IPS-15b (cell line): ENCODE results near the gene GRIK4.

ENCODE experiments used
- H3K27me3 ChIP-seq: one replicate; pipeline ENCODE4 v1.6.1; 2013; ENCODE audit warnings: low read length; ENCODE audit not compliant: control insufficient read depth, insufficient read depth
- H3K36me3 ChIP-seq: one replicate; pipeline ENCODE4 v1.6.1; 2013; ENCODE audit warnings: low read length; ENCODE audit not compliant: control insufficient read depth, insufficient read depth
- H3K4me1 ChIP-seq: one replicate; pipeline ENCODE4 v1.6.1; 2013; ENCODE audit warnings: mild to moderate bottlenecking, low read length; ENCODE audit not compliant: control insufficient read depth, insufficient read depth
- H3K4me3 ChIP-seq: one replicate; pipeline ENCODE4 v1.5.1; 2013; ENCODE audit warnings: low read depth, low read length
- H3K9ac ChIP-seq: one replicate; pipeline ENCODE4 v1.6.1; 2013; ENCODE audit warnings: low read depth, mild to moderate bottlenecking, low read length
- H3K9me3 ChIP-seq: one replicate; pipeline ENCODE4 v1.6.1; 2013; ENCODE audit warnings: mild to moderate bottlenecking, low read length; ENCODE audit not compliant: control insufficient read depth, insufficient read depth

Gene GRIK4

GRCh38 chr11:120941000-120941399 lies 429.5 kb downstream of the GRIK4 start:
- Histone ChIP-seq H3K9ac (no peak overlapping the region), H3K4me1 (peaks cover 4% of the 10 kb centered on the region), H3K4me3 (no peak overlapping the region), H3K9me3 (no peaks in the 10 kb centered on the region), H3K27me3 (no peaks in the 10 kb centered on the region), H3K36me3 (no peaks in the 10 kb centered on the region)

- H3K4me3 ChIP-seq = no peak overlapping the region
- no peaks in the 10 kb centered on the region for H3K27me3 ChIP-seq
- H3K9ac ChIP-seq = no peak overlapping the region
- peaks cover 4% of the 10 kb centered on the region for H3K4me1 ChIP-seq
- no peaks in the 10 kb centered on the region for H3K9me3 ChIP-seq
- no peaks in the 10 kb centered on the region for H3K36me3 ChIP-seq
Measured at GRCh38 chr11:120942701-120943100, 431.2 kb downstream of the GRIK4 start.

- Histone ChIP-seq H3K4me3 (no peak overlapping the region), H3K9me3 (no peaks in the 10 kb centered on the region), H3K36me3 (no peaks in the 10 kb centered on the region), H3K4me1 (no peaks in the 10 kb centered on the region), H3K27me3 (no peaks in the 10 kb centered on the region), H3K9ac (no peak overlapping the region)
Measured at GRCh38 chr11:120945042-120945441, 433.5 kb downstream of the GRIK4 start.

GRCh38 chr11:120950880-120951279 lies 439.3 kb downstream of the GRIK4 start:
- Histone ChIP-seq H3K27me3 (no peaks in the 10 kb centered on the region), H3K4me1 (peaks cover 9% of the 10 kb centered on the region), H3K9ac (no peak overlapping the region), H3K9me3 (no peaks in the 10 kb centered on the region), H3K4me3 (no peak overlapping the region), H3K36me3 (no peaks in the 10 kb centered on the region)

- no peaks in the 10 kb centered on the region for H3K27me3 ChIP-seq
- H3K4me3 ChIP-seq = peak overlapping the region; percentile 26
- H3K9ac ChIP-seq = no peak overlapping the region
- peaks cover 22% of the 10 kb centered on the region for H3K4me1 ChIP-seq
- H3K9me3 ChIP-seq = no peaks in the 10 kb centered on the region
- H3K36me3 ChIP-seq = no peaks in the 10 kb centered on the region
Measured at GRCh38 chr11:120952461-120953434, 441.2 kb downstream of the GRIK4 start.

GRCh38 chr11:120954381-120954780 lies 442.8 kb downstream of the GRIK4 start:
- no peaks in the 10 kb centered on the region for H3K27me3 ChIP-seq
- H3K4me3 ChIP-seq = no peak overlapping the region
- no peaks in the 10 kb centered on the region for H3K36me3 ChIP-seq
- peaks cover 22% of the 10 kb centered on the region for H3K4me1 ChIP-seq
- H3K9ac ChIP-seq = no peak overlapping the region
- no peaks in the 10 kb centered on the region for H3K9me3 ChIP-seq

- Histone ChIP-seq H3K36me3 (no peaks in the 10 kb centered on the region), H3K4me1 (peaks cover 22% of the 10 kb centered on the region), H3K4me3 (no peak overlapping the region), H3K9ac (no peak overlapping the region), H3K27me3 (no peaks in the 10 kb centered on the region), H3K9me3 (no peaks in the 10 kb centered on the region)
Measured at GRCh38 chr11:120956710-120957495, 445.4 kb downstream of the GRIK4 start.

- H3K9ac ChIP-seq = no peak overlapping the region
Measured at GRCh38 chr11:120958185-120958584, 446.6 kb downstream of the GRIK4 start.

GRCh38 chr11:120959189-120959588 lies 447.6 kb downstream of the GRIK4 start:
- Histone ChIP-seq H3K4me1 (peaks cover 13% of the 10 kb centered on the region), H3K36me3 (no peaks in the 10 kb centered on the region), H3K9ac (no peak overlapping the region), H3K27me3 (no peaks in the 10 kb centered on the region), H3K9me3 (no peaks in the 10 kb centered on the region), H3K4me3 (no peak overlapping the region)

More at GRCh38 chr11:120958185-120958584, 446.6 kb downstream of the GRIK4 start:
- no peak overlapping the region for H3K4me3 ChIP-seq
- H3K27me3 ChIP-seq = no peaks in the 10 kb centered on the region
- no peaks in the 10 kb centered on the region for H3K9me3 ChIP-seq
- H3K36me3 ChIP-seq = no peaks in the 10 kb centered on the region
- peaks cover 17% of the 10 kb centered on the region for H3K4me1 ChIP-seq

- H3K9me3 ChIP-seq = no peaks in the 10 kb centered on the region
- H3K36me3 ChIP-seq = no peaks in the 10 kb centered on the region
- no peaks in the 10 kb centered on the region for H3K27me3 ChIP-seq
- H3K4me1 ChIP-seq = no peaks in the 10 kb centered on the region
- no peak overlapping the region for H3K4me3 ChIP-seq
- no peak overlapping the region for H3K9ac ChIP-seq
Measured at GRCh38 chr11:120964857-120965256, 453.3 kb downstream of the GRIK4 start.

GRCh38 chr11:120966840-120967239 lies 455.3 kb downstream of the GRIK4 start:
- no peaks in the 10 kb centered on the region for H3K27me3 ChIP-seq
- H3K4me3 ChIP-seq = no peak overlapping the region
- H3K4me1 ChIP-seq = no peaks in the 10 kb centered on the region
- H3K9me3 ChIP-seq = no peaks in the 10 kb centered on the region
- no peak overlapping the region for H3K9ac ChIP-seq
- no peaks in the 10 kb centered on the region for H3K36me3 ChIP-seq
